Stimulated activated CD4-positive, alpha-beta T cell treated with anti-CD3 and anti-CD28 coated beads, Interleukin-12 subunit alpha, Interleukin-12 subunit beta, amount 100 ng/mL, for 48 hours (primary cell): ENCODE data around the gene CDH23.

Source experiments
- DNase-seq, 3 donors: peaks; one replicate each; pipeline ENCODE4 v3.0.0-alpha.2; 2020; ENCODE audit warnings: low read depth in 2 of 3, low spot score in 1 of 3

Gene CDH23

DNA sequence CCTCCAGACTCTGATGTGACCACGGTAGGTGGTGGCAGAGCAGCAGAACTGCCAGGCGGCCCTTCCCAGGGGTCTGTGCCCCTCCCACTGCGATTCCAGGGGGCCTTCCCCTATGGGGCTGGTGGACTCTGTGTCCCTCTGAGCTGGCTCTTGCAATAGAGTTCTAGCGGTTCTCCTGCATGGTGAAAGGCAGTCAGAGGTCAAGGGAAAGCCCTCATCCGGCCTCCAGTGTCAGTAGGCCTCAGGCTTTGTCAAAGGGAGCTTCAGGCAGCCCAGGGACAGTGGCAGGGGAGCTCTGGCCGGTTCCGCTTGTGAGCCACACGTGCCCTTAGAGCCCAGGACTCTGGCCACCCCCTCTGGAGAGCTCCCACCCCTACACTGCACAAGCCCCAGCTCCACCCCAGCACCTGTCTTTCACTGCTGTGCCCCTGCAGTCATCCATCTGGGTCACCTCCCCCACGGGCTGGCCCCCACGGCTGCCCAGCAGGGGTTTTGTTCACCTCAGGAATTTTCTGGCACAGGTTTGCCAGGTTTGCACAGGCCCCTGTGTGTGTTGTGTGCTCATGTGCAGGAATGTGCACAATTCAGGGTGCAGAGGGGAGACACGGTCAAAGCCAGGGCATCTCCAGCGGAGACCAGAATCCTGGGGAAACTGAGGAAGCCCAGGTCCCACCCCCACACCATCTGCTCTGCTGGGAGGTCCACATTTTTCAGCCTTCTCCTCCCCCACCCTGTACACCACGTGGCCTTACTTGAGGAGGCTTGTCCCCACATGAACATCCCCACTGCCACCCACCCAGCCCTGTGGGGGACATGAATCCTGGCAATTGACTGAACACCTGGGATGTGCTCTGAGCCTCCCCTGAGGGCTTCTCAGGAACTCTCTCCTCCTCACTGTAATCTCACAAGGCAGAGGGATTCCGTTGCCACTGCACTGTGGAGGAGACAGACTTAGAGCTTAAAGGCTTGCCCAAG lies 299.1 kb downstream of the CDH23 start:
- DNase-seq: no peak

DNA sequence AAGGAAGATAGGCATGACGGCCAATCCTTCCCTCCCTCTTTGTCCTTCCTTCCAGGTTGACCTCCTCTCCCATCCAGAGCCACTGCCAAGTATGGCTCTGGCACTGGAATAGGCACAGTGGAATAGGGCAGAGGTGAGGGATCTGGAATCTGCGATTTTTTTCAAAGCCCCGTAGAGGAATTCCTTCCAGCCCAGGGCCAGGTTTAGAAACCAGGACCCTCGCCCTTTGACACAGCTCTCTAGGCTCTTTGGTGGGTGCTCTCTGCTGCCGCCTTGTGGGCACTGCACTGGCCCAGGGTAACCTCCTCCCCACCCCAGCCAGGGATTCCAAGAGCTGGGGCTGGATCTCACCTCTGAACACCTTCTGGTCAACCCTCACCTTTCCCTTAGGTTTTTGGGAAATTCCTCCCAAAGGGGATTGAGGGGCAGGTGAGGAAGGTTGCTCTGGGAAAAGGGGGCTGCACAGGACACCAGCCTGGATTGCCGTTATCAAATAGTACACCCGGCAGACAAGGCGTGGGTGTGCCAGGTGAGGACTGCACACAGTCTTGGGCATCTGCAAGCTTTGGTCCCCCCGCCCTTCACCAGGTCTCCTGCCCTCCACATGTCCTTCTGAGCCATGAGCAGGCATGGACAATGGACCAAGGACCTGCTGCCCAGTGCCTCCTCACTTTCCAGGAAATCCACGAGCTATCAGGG lies 300.1 kb downstream of the CDH23 start:
- peak; percentile 42 to 71 (median 54) for DNase-seq

DNA sequence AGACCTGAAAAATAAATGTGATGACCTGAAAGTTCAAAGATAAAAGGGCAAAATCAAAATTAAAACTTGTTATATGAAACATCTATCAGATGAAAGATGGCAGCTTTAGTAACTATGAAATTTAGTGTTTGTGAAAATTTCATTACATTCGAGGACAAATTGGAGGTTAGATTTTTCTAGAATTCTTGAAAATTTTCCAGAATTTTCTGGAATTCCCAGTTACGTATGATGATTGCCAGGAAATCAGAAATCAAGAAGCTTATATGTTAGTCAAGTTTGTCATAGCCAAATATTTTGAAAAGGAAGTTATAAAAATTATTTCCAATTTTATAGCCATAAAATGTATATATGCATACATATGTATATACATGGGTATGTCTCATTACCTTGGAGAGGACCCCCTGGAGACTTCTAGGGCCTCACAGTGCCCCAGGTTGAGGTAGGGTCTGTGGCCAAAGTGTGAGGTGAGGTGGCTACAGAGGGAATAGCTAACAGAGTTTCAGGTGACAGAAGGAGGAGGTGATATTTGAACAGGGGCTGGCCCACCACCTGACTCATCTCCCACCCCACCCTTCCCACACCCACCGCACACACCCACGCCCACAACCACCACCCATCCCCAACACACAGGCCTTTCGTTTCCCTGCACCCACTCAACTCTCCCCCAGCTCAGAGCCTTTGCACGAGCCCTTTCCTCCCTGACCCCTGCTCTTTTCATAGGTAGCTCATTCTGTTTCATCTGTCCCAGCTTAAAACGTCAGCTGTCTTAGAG lies 301.4 kb downstream of the CDH23 start:
- peak in 1 of 3 donors; percentile 46 for DNase-seq

DNA sequence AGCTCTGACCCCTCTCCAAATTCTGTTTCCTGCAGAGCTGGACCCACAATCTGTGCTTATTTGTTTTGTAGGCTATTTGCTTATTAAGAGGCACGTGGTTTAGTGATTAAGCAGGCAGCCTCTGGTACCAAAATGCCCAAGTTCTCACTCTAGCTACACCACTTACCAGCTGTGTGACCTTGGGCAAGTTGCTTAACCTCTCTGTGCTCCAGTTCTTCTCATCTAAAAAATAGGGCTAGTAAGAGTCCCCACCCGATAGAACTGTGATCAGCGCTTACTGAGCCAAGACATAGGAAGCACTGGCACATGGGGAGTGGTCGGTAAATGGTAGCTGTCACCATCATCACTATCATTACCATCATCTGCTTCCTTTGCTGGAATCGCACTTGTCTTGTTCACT lies 302.0 kb downstream of the CDH23 start:
- no peak for DNase-seq

DNA sequence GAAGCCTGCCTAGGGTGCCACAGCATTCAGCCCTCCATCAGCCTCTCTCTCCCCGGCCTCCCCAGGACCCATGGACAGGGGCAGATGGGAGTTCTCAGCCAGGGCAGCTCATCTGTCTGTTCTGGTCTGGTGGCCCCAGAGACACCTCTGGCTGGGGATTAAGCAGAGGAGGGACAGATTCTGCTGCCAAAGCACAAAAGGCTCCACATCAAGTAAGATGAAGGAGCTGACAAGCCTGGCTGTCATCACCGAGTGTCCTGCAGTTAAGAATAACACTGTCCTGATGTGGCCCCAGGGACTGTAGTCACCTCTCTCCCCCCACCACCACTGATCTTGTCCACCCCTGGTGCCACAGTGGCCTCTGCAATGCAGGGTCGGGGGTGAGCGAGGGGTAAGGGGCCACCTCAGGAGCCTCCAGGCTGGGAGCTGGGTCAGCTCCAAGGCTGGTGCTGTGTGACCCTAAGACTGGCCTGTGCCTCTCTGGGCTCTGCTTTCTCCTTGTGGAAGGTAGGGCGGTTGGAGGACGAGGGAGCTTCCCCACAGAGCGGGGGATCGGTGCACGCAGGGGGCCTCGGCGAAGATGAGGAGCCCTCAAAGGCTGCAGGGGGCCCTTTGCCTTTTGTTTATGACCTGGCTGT lies 304.1 kb downstream of the CDH23 start:
- DNase-seq: no peak

DNA sequence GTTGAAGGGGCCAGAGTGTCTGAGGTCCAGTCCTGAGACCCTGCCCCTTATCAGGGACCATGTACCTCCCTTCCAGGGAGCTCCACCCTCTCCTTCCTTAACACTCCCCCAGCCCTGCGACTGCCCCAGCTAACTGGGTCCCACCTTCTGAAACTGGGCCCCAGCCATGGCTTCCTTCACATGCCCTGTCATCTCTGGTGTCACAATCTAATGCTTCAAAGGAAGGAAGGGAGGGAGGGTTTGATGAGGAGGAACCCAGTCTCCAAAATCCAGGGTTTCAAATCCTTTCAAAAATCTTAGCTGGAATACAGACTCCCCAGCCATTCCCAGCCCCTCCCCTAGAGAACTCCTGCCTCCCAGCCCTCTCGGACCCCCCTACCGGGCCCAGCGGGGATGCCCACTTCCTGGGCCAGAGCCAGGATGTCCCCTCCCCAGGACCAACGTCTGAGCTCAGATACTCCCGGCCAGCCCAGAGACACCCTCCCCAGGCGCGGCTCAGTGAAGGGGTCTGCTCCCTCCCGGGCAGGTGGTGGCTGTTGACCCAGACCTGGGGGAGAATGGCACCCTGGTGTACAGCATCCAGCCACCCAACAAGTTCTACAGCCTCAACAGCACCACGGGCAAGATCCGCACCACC lies 304.9 kb downstream of the CDH23 start:
- DNase-seq: no peak

DNA sequence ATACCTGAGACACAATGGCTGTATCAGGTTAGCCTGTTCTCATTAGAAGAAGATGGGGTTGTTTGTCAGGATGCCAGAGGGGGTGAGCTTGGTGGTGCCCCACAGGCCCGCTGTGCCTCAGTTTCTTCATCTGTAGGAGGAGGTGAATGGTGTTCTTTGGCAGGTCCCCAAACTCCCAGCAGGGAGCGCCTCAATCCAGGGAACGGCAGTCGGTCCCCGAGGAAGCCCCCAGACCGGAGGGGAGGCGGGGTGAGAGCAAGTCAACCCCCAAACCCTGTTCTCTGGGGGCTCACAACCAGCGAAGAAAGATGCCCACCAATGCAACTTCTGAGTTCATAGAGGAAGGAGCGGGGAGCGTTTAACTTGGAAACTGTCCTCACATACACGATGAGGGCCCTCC lies 306.9 kb downstream of the CDH23 start:
- no peak for DNase-seq

DNA sequence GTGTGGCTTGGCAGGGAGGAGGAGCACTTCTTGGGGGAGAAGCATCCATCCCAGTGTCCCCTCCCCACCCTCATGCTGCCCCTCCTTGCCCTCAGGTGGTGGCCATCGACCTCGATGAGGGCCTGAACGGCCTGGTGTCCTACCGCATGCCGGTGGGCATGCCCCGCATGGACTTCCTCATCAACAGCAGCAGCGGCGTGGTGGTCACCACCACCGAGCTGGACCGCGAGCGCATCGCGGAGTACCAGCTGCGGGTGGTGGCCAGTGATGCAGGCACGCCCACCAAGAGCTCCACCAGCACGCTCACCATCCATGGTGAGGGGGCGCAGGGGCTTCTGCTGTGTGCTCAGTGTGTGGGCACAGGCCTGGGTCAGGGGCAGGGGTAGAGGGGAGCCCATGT lies 308.1 kb downstream of the CDH23 start:
- DNase-seq: no peak

DNA sequence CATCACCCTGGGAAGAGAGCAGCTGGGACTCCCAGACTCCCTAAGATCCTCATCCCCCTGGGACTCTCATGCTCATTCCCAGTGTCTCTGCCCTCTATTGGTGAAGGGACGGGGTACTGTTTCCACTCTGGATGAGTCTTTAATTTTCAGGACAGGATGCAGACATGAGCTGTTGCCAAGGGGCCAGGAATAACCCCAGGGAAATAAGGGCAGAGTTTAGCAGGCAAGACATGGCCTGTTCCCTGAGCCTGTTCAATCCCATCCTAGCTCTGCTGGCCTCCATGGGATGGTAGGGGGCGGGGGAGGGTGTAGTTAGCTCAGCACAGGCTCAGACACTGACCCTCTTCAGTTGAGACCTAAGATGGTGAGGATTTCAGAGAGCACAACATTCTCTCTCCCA lies 308.9 kb downstream of the CDH23 start:
- DNase-seq: no peak

DNA sequence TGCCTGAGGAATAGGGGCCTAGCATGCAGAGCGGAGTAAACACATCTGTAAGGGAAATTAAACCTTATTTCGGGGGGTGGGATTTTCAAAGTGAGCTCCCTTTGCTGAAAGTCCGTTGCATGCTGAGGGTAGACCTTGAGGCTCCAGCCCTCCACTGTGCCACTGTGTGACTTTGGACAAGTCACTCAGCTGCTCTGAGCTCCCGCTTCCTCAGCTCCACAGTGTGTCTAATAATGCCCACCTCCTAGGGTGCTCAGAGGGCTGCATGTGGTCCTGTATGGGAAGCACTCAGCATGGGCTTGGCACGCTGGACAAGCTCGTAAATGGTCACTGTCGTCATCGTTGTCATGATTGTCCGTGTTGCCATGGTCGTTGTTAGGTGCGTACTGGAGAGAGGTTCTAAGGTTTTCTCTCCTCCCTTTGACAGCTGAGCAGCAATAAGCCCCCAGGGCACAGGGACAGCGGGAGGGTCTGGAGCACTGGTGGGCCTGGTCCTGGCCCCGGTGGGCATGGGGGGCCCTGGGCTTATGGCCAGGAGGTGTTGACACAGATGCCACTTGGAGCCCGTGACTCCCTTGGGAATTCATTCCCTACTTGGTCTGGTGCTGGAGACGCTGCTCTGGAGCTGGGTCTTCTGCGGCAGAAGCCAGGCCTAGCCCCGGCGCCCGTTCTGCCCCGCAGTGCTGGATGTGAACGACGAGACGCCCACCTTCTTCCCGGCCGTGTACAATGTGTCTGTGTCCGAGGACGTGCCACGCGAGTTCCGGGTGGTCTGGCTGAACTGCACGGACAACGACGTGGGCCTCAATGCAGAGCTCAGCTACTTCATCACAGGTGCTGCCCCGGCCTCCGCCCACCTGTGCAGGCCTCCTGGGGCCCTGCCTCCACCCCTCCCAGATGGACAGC lies 309.7 kb downstream of the CDH23 start:
- DNase-seq: no peak

DNA sequence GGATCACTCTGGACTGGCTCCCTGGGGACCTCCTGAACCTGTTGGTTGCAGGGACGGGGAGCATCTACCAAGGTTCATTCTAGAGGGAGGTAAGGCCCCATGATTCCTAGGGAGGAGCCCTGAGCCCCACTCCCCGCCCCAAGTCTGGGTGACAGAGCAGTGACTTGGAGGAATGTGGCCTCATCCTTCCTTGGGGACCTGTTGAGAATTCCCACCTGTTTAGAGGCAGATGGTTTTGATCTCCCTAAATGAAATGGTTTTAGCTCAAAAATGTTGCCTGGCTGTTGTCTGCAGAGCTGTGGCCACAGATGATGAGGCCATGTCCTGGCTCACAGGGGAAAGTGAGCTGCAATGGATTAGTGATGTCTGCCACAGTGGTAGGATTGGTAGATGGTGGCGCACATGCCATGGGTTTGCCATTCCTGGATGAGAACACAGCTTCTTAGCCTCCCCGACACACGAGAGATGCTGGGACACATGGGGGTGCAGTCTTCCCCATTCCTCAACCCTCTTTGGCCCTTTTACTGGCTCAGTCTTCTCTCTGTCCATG lies 310.6 kb downstream of the CDH23 start:
- no peak for DNase-seq

DNA sequence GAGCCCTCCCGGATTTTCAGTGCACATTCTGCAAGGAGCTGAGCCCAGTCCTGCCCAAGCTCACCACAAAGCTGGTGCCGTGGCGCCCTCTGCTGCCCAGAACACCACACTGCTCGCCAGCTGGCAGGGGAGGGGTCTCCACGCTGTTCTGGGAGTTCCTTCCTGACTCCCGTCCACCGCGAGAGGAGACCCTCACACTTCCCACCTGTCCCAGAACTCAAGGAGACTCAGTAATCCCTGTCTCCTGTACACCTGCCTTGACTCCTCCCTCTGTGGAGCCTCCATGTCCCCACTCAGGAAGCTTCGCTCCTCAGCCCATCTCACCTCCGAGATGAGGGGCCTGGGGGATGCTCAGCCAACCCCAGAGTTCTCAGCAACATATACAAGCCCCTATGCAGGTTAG lies 311.6 kb downstream of the CDH23 start:
- peak; percentile 50 to 74 (median 62) for DNase-seq

DNA sequence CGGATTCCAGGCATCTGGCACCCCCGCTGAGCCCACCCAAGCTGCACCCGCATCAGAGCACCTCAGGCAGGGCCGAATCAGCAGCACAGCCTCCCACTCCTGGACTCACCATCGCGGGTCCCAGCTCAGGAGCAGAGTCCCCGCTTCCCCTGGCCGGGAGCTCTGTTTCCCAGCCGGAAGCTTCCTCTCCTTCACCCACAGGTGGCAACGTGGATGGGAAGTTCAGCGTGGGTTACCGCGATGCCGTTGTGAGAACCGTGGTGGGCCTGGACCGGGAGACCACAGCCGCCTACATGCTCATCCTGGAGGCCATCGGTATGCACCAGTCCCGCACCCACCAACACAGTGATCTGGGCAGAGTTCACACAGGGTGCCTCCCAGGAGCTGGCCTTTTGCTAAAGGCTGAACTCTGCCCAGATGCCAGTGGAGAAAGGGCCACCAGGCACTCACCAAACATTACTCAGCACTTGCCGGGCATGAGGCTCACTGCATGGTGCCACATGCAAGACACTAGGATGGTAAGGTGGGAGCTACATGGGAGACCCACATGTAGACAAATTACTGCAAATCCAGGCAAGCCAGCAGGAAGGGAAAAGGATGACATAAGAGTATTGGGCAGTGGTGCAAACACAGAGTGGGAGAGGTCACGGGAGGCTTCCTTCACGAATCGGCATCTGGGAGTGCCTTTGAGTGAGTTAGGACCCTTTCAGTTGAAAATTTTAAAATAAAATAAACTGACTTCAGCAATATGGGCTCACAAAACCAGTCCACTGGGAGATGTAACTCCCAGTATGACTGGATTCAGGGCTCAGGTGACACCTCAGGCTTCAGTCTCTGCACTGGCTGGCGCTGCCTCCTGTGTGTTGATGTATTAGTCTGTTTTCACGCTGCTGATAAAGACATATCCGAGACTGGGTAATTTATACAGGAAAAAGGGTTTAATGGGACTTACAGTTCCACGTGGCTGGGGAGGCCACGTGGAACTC lies 312.5 kb downstream of the CDH23 start:
- no peak for DNase-seq

DNA sequence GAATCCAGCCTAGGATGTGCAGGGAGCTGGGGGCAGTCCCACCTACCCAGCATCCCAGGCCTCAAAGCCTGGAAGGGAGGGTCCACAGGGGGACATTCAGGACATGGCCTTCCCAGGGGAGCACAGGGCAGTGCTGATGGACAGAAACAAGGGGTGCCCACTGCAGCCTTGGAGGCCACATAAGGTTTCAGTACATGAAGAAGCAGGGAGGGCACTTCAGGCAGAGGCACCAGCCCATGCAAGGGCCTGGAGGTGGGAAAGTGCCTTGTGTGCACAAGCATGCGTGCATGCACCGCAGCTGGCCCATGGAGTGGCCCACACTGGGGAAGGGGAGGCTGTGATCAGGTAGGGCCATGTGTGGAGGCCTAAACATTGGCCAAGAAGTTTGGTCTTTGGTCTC lies 313.8 kb downstream of the CDH23 start:
- no peak for DNase-seq

DNA sequence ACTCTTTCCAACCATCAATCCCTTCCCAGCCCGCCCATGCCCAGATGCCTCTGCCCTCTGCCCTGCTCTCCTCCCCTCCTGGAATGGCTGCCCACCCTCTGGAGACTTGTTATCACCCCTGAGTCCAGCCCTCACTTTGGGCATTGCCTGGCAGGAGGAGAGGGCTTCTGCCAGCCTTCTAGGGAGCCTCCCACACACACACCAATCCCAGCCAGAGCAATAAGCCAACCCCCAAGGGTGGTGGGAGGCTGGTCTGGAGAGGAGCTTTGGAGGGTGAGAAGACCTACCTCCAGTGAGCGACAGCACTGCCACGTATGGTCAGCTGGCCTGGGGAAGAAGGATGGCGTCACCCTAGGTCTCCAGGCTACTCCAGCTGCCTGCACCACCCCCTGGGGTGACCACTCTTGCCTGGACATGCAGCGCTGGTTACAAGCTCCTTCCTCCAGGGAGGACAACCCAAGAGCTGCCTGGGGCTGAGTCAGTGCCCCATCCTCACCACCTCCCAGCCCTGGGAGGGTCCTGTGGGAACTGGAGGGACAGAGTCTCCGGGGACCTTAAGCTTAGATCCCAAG lies 314.4 kb downstream of the CDH23 start:
- DNase-seq: no peak

DNA sequence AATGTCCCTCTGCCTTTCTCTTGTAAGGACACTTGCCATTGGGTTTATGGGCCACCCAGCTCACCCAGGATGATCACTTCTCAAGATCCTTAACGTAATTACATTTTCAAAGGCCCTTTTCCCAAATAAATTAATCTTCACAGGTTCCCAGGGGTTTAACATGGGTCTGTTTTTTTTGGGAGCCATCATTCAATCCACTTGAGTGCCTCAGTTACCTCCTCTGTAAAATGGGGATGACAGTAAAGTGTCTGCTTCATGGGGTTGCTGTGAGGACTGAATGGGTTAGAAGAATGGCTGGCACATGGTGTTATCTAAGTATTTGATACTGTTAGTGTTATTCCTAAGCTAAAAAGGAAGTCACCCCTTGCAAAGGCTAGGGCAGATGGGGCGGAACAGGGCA lies 315.4 kb downstream of the CDH23 start:
- no peak for DNase-seq

DNA sequence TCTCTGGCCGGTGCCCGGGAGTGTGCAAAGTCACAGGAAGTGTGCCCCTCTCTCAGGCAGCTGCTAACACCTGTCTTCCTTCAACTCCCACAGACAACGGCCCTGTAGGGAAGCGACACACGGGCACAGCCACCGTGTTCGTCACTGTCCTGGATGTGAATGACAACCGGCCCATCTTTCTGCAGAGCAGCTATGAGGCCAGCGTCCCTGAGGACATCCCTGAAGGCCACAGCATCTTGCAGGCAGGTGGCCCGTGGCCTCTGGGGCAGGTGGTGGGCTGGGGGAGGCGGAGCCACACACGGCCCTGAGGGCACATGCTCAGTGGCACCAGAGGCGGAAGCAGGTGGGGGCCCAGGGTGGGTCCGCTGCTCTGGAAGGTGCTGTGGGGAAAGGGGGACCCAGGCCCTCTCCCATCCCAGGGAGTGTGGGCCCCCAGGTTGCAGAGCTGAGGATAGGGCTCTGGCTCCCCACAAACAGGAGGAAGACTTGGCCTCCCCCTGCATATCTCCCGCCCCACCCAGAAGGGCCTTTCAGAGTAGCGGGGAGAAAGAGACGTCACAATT lies 315.9 kb downstream of the CDH23 start:
- DNase-seq: no peak
